ENCODE measurements around the gene DPM1. TPM values are rescaled to one million over a fixed set of nuclear protein-coding genes. Genes with fewer than 3 reads are reported as not detected.

The DPM1 gene
- polyA plus RNA-seq, 1 of the 3 experiments (the other 2 are of a cell fraction): 72.1 TPM

DNA sequence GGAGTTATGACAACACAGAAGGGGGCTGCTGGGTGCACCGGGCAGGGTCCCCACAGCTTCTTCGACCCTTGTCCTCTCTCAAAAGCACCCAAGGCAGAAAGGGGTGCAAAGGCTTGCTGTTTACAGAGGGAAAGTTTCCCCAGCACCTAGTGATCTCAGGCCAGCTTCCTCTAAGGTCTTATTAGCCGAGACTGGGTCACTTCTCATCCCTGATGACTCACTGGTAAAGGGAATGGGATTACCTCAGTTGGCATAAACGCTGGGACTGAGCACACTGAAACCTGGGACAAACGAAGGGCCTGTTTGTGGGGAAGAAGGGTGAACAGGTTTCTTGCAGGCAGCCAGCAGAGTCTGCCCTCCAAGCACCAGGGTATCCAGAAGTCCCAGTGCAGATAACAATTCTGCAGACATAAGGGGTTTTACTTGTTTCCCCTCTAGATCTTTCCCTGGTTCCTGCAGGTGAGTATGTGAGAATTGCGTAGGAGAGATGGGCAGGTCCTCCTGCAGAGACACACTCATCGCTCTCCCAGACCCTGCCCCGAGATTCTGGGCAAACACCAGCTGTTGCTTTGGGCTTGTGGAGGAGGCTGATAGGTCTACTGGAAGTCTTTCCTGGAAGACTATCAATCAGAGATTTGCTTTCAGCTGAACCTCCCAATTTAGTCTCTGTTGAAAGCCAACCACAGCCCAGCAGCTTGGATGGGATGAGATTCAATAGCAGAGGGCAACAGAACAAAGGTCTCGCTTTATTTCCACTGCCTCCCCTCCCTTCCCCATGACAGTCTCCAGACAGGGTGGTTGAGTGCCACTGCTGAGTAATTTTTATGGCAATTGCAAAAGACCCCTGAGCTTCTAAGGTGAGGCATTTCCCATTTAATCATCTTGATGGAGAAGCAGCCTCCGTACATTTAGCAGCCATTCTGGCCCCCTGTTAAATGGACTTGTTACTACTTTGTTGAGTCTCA lies 38.9 kb upstream of the DPM1 start:
- Histone ChIP-seq H3K9me2 (no peaks in the 10 kb centered on the region), H3F3A (replicated peaks; ENCODE audit: insufficient read depth) (no peaks in the 10 kb centered on the region), H4K20me1 (ENCODE audit: insufficient read depth) (no peaks in the 10 kb centered on the region), H3K27ac (ENCODE audit: low read depth in 2 of 2, low read length in 1 of 2) (no peak overlapping the region), H3K79me2 (ENCODE audit: insufficient read depth) (no peaks in the 10 kb centered on the region), H3K4me2 (no peak overlapping the region), H3K9ac (no peak overlapping the region), H3K4me1 (ENCODE audit: control insufficient read depth in 1 of 2, insufficient read depth in 2 of 2, low read depth in 1 of 2, low read length in 1 of 2) (no peaks in the 10 kb centered on the region), H3K27me3 (ENCODE audit: insufficient read depth) (no peaks in the 10 kb centered on the region), H2AFZ (ENCODE audit: low read depth) (no peak overlapping the region), H3K9me3 (no peaks in the 10 kb centered on the region), H3K36me3 (replicated peaks in 1 of 2; ENCODE audit: control insufficient read depth in 1 of 2, insufficient read depth in 2 of 2, low read length in 1 of 2) (no peaks in the 10 kb centered on the region), H3K4me3 (ENCODE audit: low read depth in 2 of 2, low read length in 1 of 2) (no peak overlapping the region)
- DNase-seq: no peak
- WGBS (ENCODE audit: low lambda C conversion rate): 48% methylated on average over 8 of the region's 10 CpGs
- TF ChIP-seq FOXM1 (IDR thresholded peaks at IDR 0.05; ENCODE audit: low read depth): no peak
- TF ChIP-seq FOSL2 (IDR thresholded peaks at IDR 0.05; ENCODE audit: borderline replicate concordance, low read depth): peak; percentile 27; the same call in 1 of the 2 replicates
- ChIA-PET POLR2A (no interaction called here), CTCF (interaction anchor here (0.6 to 10.2 kb wide), 10 partner anchors 9 to 684 kb away, joined by 3 to 118 read pairs (median 8); no protein-coding TSS in a partner anchor)

DNA sequence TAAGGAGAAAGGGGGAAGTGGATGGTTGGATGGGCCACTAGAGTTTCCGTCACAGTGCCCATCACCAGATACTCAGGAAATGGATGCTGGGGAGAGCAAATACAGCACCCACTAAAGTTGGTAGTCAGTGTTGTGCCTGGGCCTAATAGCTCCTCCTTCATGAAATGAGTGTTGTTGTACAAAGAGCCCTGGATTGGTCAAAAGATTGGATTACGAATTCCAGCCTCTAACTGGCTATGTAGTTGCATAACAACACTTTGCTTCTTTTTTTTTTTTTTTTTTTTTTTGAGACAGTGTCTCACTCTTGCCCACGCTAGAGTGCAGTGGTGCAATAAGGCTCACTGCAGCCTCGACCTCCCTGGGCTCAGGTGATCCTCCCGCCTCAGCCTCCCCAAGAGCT lies 37.2 kb upstream of the DPM1 start:
- no peak overlapping the region for H3K4me2 ChIP-seq
- H3K9me2 ChIP-seq: no peaks in the 10 kb centered on the region
- no peaks in the 10 kb centered on the region for H3K9me3 ChIP-seq
- H3K27ac ChIP-seq (ENCODE audit: low read depth in 2 of 2, low read length in 1 of 2): no peak overlapping the region
- no peaks in the 10 kb centered on the region for H3K36me3 ChIP-seq (replicated peaks in 1 of 2; ENCODE audit: control insufficient read depth in 1 of 2, insufficient read depth in 2 of 2, low read length in 1 of 2)
- TF ChIP-seq RFX5 (IDR thresholded peaks at IDR 0.05; ENCODE audit: low read length): no peak
- TF ChIP-seq, protein P1, sequence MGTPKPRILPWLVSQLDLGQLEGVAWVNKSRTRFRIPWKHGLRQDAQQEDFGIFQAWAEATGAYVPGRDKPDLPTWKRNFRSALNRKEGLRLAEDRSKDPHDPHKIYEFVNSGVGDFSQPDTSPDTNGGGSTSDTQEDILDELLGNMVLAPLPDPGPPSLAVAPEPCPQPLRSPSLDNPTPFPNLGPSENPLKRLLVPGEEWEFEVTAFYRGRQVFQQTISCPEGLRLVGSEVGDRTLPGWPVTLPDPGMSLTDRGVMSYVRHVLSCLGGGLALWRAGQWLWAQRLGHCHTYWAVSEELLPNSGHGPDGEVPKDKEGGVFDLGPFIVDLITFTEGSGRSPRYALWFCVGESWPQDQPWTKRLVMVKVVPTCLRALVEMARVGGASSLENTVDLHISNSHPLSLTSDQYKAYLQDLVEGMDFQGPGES (IDR thresholded peaks at IDR 0.05; ENCODE audit: low read depth, low read length): no peak
- TF ChIP-seq MXI1 (IDR thresholded peaks at IDR 0.05; ENCODE audit: low read depth, low read length): no peak
- no peak for TF ChIP-seq POLR2AphosphoS5 (IDR thresholded peaks at IDR 0.05; ENCODE audit: low read depth, low read length)
- TF ChIP-seq NRF1 (IDR thresholded peaks at IDR 0.05; ENCODE audit: low read depth, low read length): no peak
- TF ChIP-seq JUND (IDR thresholded peaks at IDR 0.05): no peak
- TF ChIP-seq TAF1 (IDR thresholded peaks at IDR 0.05; ENCODE audit: borderline replicate concordance, low read depth, low read length): no peak
- TF ChIP-seq, protein P2, sequence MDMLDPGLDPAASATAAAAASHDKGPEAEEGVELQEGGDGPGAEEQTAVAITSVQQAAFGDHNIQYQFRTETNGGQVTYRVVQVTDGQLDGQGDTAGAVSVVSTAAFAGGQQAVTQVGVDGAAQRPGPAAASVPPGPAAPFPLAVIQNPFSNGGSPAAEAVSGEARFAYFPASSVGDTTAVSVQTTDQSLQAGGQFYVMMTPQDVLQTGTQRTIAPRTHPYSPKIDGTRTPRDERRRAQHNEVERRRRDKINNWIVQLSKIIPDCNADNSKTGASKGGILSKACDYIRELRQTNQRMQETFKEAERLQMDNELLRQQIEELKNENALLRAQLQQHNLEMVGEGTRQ (IDR thresholded peaks at IDR 0.05; ENCODE audit: borderline replicate concordance, low read depth, low read length): no peak
- TF ChIP-seq FOXM1 (IDR thresholded peaks at IDR 0.05; ENCODE audit: low read depth): no peak
- TF ChIP-seq, protein P3, sequence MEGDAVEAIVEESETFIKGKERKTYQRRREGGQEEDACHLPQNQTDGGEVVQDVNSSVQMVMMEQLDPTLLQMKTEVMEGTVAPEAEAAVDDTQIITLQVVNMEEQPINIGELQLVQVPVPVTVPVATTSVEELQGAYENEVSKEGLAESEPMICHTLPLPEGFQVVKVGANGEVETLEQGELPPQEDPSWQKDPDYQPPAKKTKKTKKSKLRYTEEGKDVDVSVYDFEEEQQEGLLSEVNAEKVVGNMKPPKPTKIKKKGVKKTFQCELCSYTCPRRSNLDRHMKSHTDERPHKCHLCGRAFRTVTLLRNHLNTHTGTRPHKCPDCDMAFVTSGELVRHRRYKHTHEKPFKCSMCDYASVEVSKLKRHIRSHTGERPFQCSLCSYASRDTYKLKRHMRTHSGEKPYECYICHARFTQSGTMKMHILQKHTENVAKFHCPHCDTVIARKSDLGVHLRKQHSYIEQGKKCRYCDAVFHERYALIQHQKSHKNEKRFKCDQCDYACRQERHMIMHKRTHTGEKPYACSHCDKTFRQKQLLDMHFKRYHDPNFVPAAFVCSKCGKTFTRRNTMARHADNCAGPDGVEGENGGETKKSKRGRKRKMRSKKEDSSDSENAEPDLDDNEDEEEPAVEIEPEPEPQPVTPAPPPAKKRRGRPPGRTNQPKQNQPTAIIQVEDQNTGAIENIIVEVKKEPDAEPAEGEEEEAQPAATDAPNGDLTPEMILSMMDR (IDR thresholded peaks at IDR 0.05): no peak
- no peak for TF ChIP-seq RXRA (IDR thresholded peaks at IDR 0.05; ENCODE audit: borderline replicate concordance, low read depth)
- TF ChIP-seq RCOR1 (IDR thresholded peaks at IDR 0.05; ENCODE audit: low read length): no peak
- TF ChIP-seq EP300 (IDR thresholded peaks at IDR 0.05; ENCODE audit: borderline replicate concordance in 1 of 2, low read depth in 1 of 2, low read length in 1 of 2): no peak
- no peak for TF ChIP-seq MEF2A (IDR thresholded peaks at IDR 0.05; ENCODE audit: borderline replicate concordance, low read depth)
- no peak for DNase-seq
- H3K79me2 ChIP-seq (ENCODE audit: insufficient read depth): no peaks in the 10 kb centered on the region
- WGBS (ENCODE audit: low lambda C conversion rate): 85% methylated on average over 5 of the region's 5 CpGs
- no peaks in the 10 kb centered on the region for H3K4me1 ChIP-seq (ENCODE audit: control insufficient read depth in 1 of 2, insufficient read depth in 2 of 2, low read depth in 1 of 2, low read length in 1 of 2)
- no peak overlapping the region for H3K4me3 ChIP-seq (ENCODE audit: low read depth in 2 of 2, low read length in 1 of 2)
- no peak overlapping the region for H2AFZ ChIP-seq (ENCODE audit: low read depth)
- CTCF ChIA-PET: interaction anchor here (0.6 to 10.2 kb wide), 7 partner anchors 8 to 690 kb away, joined by 3 to 118 read pairs (median 6); no protein-coding TSS in a partner anchor
- no peaks in the 10 kb centered on the region for H3F3A ChIP-seq (replicated peaks; ENCODE audit: insufficient read depth)
- POLR2A ChIA-PET: no interaction called here
- no peaks in the 10 kb centered on the region for H4K20me1 ChIP-seq (ENCODE audit: insufficient read depth)
- no peak overlapping the region for H3K9ac ChIP-seq
- H3K27me3 ChIP-seq (ENCODE audit: insufficient read depth): no peaks in the 10 kb centered on the region

All from SK-N-SH (cell line).